H9 (cell line): ENCODE results near the gene ACAP1. TPM values are rescaled to one million over a fixed set of nuclear protein-coding genes. Genes with fewer than 3 reads are reported as not detected.

ENCODE experiments used
- DNase-seq: peaks from one replicate; pipeline ENCODE4 v3.0.0-alpha.2; 2017
- H2AFZ ChIP-seq: one replicate; pipeline ENCODE4 v1.6.1; 2013; ENCODE audit warnings: mild to moderate bottlenecking, low read length, control low read depth, moderate library complexity
- H2AK5ac ChIP-seq: 2 replicates; pipeline ENCODE4 v1.6.1; 2013; ENCODE audit warnings: low read length, control low read depth, mixed read lengths; ENCODE audit not compliant: insufficient read length
- H2BK120ac ChIP-seq: one replicate; pipeline ENCODE4 v1.6.1; 2013; ENCODE audit warnings: low read depth, mild to moderate bottlenecking, low read length, control low read depth, inconsistent platforms; ENCODE audit not compliant: poor library complexity, severe bottlenecking
- H2BK12ac ChIP-seq: 2 replicates; pipeline ENCODE4 v1.6.1; 2013; ENCODE audit warnings: low read length, control low read depth, mixed read lengths, low read depth; ENCODE audit not compliant: insufficient read length
- H2BK15ac ChIP-seq: 2 replicates; pipeline ENCODE4 v1.6.1; 2013; ENCODE audit warnings: low read depth, low read length, control low read depth
- H2BK20ac ChIP-seq: one replicate; pipeline ENCODE4 v1.6.1; 2013; ENCODE audit warnings: low read depth, mild to moderate bottlenecking, low read length, control low read depth, inconsistent platforms; ENCODE audit not compliant: poor library complexity, severe bottlenecking
- H2BK5ac ChIP-seq: 2 replicates; pipeline ENCODE4 v1.6.1; 2013; ENCODE audit warnings: low read length, control low read depth, mixed read lengths; ENCODE audit not compliant: insufficient read length
- H3K14ac ChIP-seq: 2 replicates; pipeline ENCODE4 v1.6.1; 2013; ENCODE audit warnings: low read length, control low read depth; ENCODE audit not compliant: insufficient read depth
- H3K18ac ChIP-seq: 2 replicates; pipeline ENCODE4 v1.6.1; 2013; ENCODE audit warnings: low read depth, mild to moderate bottlenecking, mixed read lengths, low read length, control low read depth; ENCODE audit not compliant: insufficient read length
- H3K23ac ChIP-seq: 2 replicates; pipeline ENCODE4 v1.6.1; 2013; ENCODE audit warnings: low read length, control low read depth, mixed read lengths, low read depth; ENCODE audit not compliant: insufficient read length
- H3K23me2 ChIP-seq: 2 replicates; pipeline ENCODE4 v1.6.1; 2013; ENCODE audit warnings: low read depth, mild to moderate bottlenecking, mixed read lengths, low read length, control low read depth; ENCODE audit not compliant: insufficient read length, poor library complexity, severe bottlenecking
- H3K27ac ChIP-seq: 2 replicates; pipeline ENCODE4 v1.5.1; 2013; ENCODE audit warnings: low read length, control low read depth, mixed read lengths, low read depth; ENCODE audit not compliant: insufficient read length
- H3K27me3 ChIP-seq: 2 replicates; pipeline ENCODE4 v1.6.1; 2013; ENCODE audit warnings: low read length, control low read depth, inconsistent platforms; ENCODE audit not compliant: insufficient read depth
- H3K4ac ChIP-seq: 2 replicates; pipeline ENCODE4 v1.6.1; 2013; ENCODE audit warnings: low read depth, mild to moderate bottlenecking, control low read depth, inconsistent platforms, low read length, moderate library complexity
- H3K4me1 ChIP-seq: 2 replicates; pipeline ENCODE4 v1.6.1; 2013; ENCODE audit warnings: low read length, control low read depth, inconsistent platforms; ENCODE audit not compliant: insufficient read depth
- H3K4me2 ChIP-seq: 2 replicates; pipeline ENCODE4 v1.6.1; 2013; ENCODE audit warnings: low read length, control low read depth, mixed read lengths; ENCODE audit not compliant: insufficient read length, insufficient read depth
- H3K56ac ChIP-seq: 2 replicates; pipeline ENCODE4 v1.6.1; 2013; ENCODE audit warnings: low read depth, mild to moderate bottlenecking, mixed read lengths, low read length, control low read depth; ENCODE audit not compliant: insufficient read length
- H3K79me1 ChIP-seq: 2 replicates; pipeline ENCODE4 v1.6.1; 2013; ENCODE audit warnings: low read depth, mild to moderate bottlenecking, moderate library complexity, low read length, control low read depth, inconsistent platforms; ENCODE audit not compliant: insufficient read depth, poor library complexity, severe bottlenecking
- H3K79me2 ChIP-seq: 2 replicates; pipeline ENCODE4 v1.6.1; 2013; ENCODE audit warnings: low read length, control low read depth, inconsistent platforms; ENCODE audit not compliant: insufficient read depth
- H3K9ac ChIP-seq: 2 replicates; pipeline ENCODE4 v1.6.1; 2013; ENCODE audit warnings: low read length, control low read depth, mixed read lengths; ENCODE audit not compliant: insufficient read length; ENCODE audit errors: extremely low read depth
- H3K9me3 ChIP-seq: one replicate; pipeline ENCODE4 v1.6.1; 2013; ENCODE audit warnings: low read depth, low read length, inconsistent platforms; ENCODE audit not compliant: control insufficient read depth
- H3T11ph ChIP-seq: one replicate; pipeline ENCODE4 v1.6.1; 2013; ENCODE audit warnings: mild to moderate bottlenecking, low read length, control low read depth, inconsistent platforms
- H4K20me1 ChIP-seq: one replicate; pipeline ENCODE4 v1.6.1; 2013; ENCODE audit not compliant: control insufficient read depth, insufficient read length, insufficient read depth
- H4K5ac ChIP-seq: 2 replicates; pipeline ENCODE4 v1.6.1; 2013; ENCODE audit warnings: low read depth, mild to moderate bottlenecking, mixed read lengths, low read length, control low read depth; ENCODE audit not compliant: insufficient read length
- H4K8ac ChIP-seq: replicated peaks from 2 replicates; pipeline ENCODE4 v1.6.1; 2013; ENCODE audit warnings: low read length, control low read depth, mixed read lengths, low read depth; ENCODE audit not compliant: insufficient read length
- H4K91ac ChIP-seq: 2 replicates; pipeline ENCODE4 v1.6.1; 2013; ENCODE audit warnings: low read depth, mild to moderate bottlenecking, moderate library complexity, mixed read lengths, low read length, control low read depth; ENCODE audit not compliant: insufficient read length
- H3K27ac Mint-ChIP-seq, 3 experiments: 2 replicates in 2 of 3; 3 replicates in 1 of 3; pipeline ENCODE4 v1.8.0; 2020 to 2021; ENCODE audit warnings: mixed read lengths in 3 of 3, mild to moderate bottlenecking in 1 of 3, moderate library complexity in 1 of 3
- H3K27me3 Mint-ChIP-seq: 2 replicates; pipeline ENCODE4 v1.8.0; 2021; ENCODE audit warnings: low read depth, mild to moderate bottlenecking, moderate library complexity, mixed read lengths
- H3K36me3 Mint-ChIP-seq, 3 experiments: 2 replicates in 2 of 3; 3 replicates in 1 of 3; pipeline ENCODE4 v1.8.0; 2020 to 2021; ENCODE audit warnings: low read depth in 3 of 3, mixed read lengths in 3 of 3; ENCODE audit not compliant: insufficient read depth in 1 of 3
- H3K4me1 Mint-ChIP-seq, 2 experiments: 2 replicates each; pipeline ENCODE4 v1.8.0; 2020; ENCODE audit warnings: mixed read lengths in 2 of 2
- H3K4me3 Mint-ChIP-seq, 2 experiments: 2 replicates in 1 of 2; 3 replicates in 1 of 2; pipeline ENCODE4 v1.8.0; 2020 to 2021; ENCODE audit warnings: mild to moderate bottlenecking in 2 of 2, mixed read lengths in 2 of 2, moderate library complexity in 1 of 2
- H3K9me3 Mint-ChIP-seq, 2 experiments: 2 replicates in 1 of 2; 3 replicates in 1 of 2; pipeline ENCODE4 v1.8.0; 2020; ENCODE audit warnings: mild to moderate bottlenecking in 2 of 2, mixed read lengths in 2 of 2, moderate library complexity in 1 of 2
- WGBS: extraction: QIAGEN DNeasy Blood & Tissue Kit; methylation state at CpG from one replicate; pipeline ENCODE4 v1.1.7; 2013; ENCODE audit warnings: missing lambda C conversion rate, low lambda C conversion rate, mixed read lengths; ENCODE audit not compliant: insufficient read length; ENCODE audit errors: extremely low coverage; 5-methylcytosine and 5-hydroxymethylcytosine counted together
- total RNA-seq: library from RNA; stranded (reverse); gene quantifications from 2 replicates; pipeline ENCODE4 v1.2.1, GENCODE V29; 2021
- TF ChIP-seq, protein P1 (sequence below): fragments of 200-600 bp; sonication (generic); conservative IDR thresholded peaks from 3 replicates; pipeline ENCODE4 v1.8.0; 2021; ENCODE audit warnings: antibody characterized with exemption, mild to moderate bottlenecking

ACAP1 gene
- total RNA-seq, 1 experiment from 2014 or later = 18.2 TPM

DNA sequence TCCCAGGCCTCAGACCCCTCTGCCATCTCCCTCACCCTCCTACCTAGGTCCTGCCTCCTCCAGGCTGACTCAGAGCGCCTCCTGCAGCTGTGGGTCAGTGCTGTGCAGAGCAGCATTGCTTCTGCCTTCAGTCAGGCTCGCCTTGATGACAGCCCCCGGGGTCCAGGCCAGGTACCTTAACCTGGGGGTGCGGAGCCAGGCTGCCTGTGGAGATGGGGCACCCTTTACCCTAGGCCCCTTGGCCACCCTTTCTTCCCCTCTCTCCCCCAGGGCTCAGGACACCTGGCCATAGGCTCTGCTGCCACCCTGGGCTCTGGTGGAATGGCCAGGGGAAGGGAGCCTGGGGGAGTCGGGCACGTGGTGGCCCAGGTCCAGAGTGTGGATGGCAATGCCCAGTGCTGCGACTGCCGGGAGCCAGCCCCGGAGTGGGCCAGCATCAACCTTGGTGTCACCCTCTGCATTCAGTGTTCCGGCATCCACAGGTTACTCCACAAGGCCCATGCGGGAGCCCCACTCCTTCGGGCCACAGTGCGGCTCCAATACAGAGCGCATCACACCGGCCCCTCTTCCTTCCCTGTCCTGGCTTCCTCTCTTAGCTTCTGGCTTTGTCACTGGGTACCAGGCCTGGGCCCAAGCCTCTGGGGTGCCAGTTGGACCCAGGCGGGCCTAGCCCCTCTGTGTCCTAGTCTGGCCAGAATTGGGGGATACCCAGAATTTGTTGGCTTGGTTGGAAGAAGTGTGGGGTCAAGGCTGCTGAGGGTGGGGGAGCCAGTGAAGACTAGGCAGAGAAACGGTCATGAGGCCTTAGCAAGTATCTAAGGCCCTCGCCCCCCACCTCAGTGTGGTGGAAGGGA is 10.7 kb downstream of the ACAP1 start:
- Histone ChIP-seq H3K23ac (no peak overlapping the region), H3K27me3 (no peaks in the 10 kb centered on the region), H2AK5ac (no peak overlapping the region), H4K8ac (no peak overlapping the region), H4K5ac (no peak overlapping the region), H2BK15ac (no peak overlapping the region), H2BK20ac (no peak overlapping the region), H2BK120ac (no peak overlapping the region), H4K20me1 (no peaks in the 10 kb centered on the region), H3K4me1 (0 out of 2 replicates have a peak, but pooled peaks cover 2% of the 10 kb centered on the region), H3K14ac (no peak overlapping the region), H3K23me2 (peaks cover 12% of the 10 kb centered on the region), H2BK12ac (no peak overlapping the region), H2AFZ (no peak overlapping the region), H3K4me2 (no peak overlapping the region), H3K27ac (no peak overlapping the region), H3K9ac (no peak overlapping the region), H3K4ac (no peak overlapping the region), H3K18ac (no peak overlapping the region), H3K79me1 (no peaks in the 10 kb centered on the region), H3K9me3 (no peaks in the 10 kb centered on the region), H4K91ac (no peak overlapping the region), H3K79me2 (no peaks in the 10 kb centered on the region), H2BK5ac (no peak overlapping the region), H3K56ac (no peak overlapping the region), H3T11ph (no peak overlapping the region)
- no CpG with 5 or more reads among the region's 18 CpGs for WGBS
- Mint-ChIP-seq H3K36me3 (peaks cover 0 to 2% (median 0%) of the 10 kb centered on the region in 3 experiments; a peak in 2 of 7 replicates), H3K27me3 (no peaks in the 10 kb centered on the region; the same call in none of the 2 replicates), H3K27ac (no peak overlapping the region), H3K4me3 (peak overlapping the region in 1 of 2 experiments; percentile 40; a peak in 1 of 5 replicates), H3K4me1 (peaks cover 12 to 15% of the 10 kb centered on the region in 2 experiments), H3K9me3 (no peaks in the 10 kb centered on the region)
- TF ChIP-seq, protein P1, sequence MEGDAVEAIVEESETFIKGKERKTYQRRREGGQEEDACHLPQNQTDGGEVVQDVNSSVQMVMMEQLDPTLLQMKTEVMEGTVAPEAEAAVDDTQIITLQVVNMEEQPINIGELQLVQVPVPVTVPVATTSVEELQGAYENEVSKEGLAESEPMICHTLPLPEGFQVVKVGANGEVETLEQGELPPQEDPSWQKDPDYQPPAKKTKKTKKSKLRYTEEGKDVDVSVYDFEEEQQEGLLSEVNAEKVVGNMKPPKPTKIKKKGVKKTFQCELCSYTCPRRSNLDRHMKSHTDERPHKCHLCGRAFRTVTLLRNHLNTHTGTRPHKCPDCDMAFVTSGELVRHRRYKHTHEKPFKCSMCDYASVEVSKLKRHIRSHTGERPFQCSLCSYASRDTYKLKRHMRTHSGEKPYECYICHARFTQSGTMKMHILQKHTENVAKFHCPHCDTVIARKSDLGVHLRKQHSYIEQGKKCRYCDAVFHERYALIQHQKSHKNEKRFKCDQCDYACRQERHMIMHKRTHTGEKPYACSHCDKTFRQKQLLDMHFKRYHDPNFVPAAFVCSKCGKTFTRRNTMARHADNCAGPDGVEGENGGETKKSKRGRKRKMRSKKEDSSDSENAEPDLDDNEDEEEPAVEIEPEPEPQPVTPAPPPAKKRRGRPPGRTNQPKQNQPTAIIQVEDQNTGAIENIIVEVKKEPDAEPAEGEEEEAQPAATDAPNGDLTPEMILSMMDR = 0 out of 3 replicates have a peak, but pooled peaks have one; percentile 13
- DNase-seq = no peak
